ENCODE measurements around the gene PLPP4.
A peak's percentile ranks its signal among the peaks of the same experiment; 100 is the strongest.

The PLPP4 gene

GRCh38 chr10:120422457-120422856 is 34.6 kb upstream of the PLPP4 start:
- H3K4me3 ChIP-seq (ENCODE audit: low read depth, low read length) = no peak overlapping the region
- TF ChIP-seq CTCF (IDR thresholded peaks at IDR 0.05; ENCODE audit: low read depth, low read length, missing control alignments) = no peak
- no peak for DNase-seq (ENCODE audit: low read depth)

GRCh38 chr10:120423431-120424197 is 33.4 kb upstream of the PLPP4 start:
- H3K4me3 ChIP-seq (ENCODE audit: low read depth, low read length) = no peak overlapping the region
- peak; percentile 93 for TF ChIP-seq CTCF (IDR thresholded peaks at IDR 0.05; ENCODE audit: low read depth, low read length, missing control alignments)
- DNase-seq (ENCODE audit: low read depth) = no peak

GRCh38 chr10:120424198-120424464 is 32.9 kb upstream of the PLPP4 start:
- H3K4me3 ChIP-seq (ENCODE audit: low read depth, low read length) = no peak overlapping the region
- TF ChIP-seq CTCF (IDR thresholded peaks at IDR 0.05; ENCODE audit: low read depth, low read length, missing control alignments) = no peak
- no peak for DNase-seq (ENCODE audit: low read depth)

GRCh38 chr10:120426306-120426705 is 30.7 kb upstream of the PLPP4 start:
- no peak for TF ChIP-seq CTCF (IDR thresholded peaks at IDR 0.05; ENCODE audit: low read depth, low read length, missing control alignments)
- H3K4me3 ChIP-seq (ENCODE audit: low read depth, low read length) = no peak overlapping the region
- no peak for DNase-seq (ENCODE audit: low read depth)

GRCh38 chr10:120428754-120429153 is 28.3 kb upstream of the PLPP4 start:
- no peak for DNase-seq (ENCODE audit: low read depth)
- H3K4me3 ChIP-seq (ENCODE audit: low read depth, low read length) = no peak overlapping the region
- no peak for TF ChIP-seq CTCF (IDR thresholded peaks at IDR 0.05; ENCODE audit: low read depth, low read length, missing control alignments)

- no peak for TF ChIP-seq CTCF (IDR thresholded peaks at IDR 0.05; ENCODE audit: low read depth, low read length, missing control alignments)
- no peak for DNase-seq (ENCODE audit: low read depth)
- no peak overlapping the region for H3K4me3 ChIP-seq (ENCODE audit: low read depth, low read length)
Observed at GRCh38 chr10:120429395-120429794, 27.6 kb upstream of the PLPP4 start.

- no peak for TF ChIP-seq CTCF (IDR thresholded peaks at IDR 0.05; ENCODE audit: low read depth, low read length, missing control alignments)
- no peak for DNase-seq (ENCODE audit: low read depth)
- H3K4me3 ChIP-seq (ENCODE audit: low read depth, low read length) = no peak overlapping the region
Observed at GRCh38 chr10:120431251-120431651, 25.8 kb upstream of the PLPP4 start.
